Measurements from ENCODE around the gene LDLRAP1. TPM values are rescaled to one million over a fixed set of nuclear protein-coding genes. Genes with fewer than 3 reads are reported as not detected.
A peak's percentile ranks its signal among the peaks of the same experiment; 100 is the strongest.

Gene LDLRAP1
- total RNA-seq, 1 experiment from 2014 or later, result 16.3 TPM

DNA sequence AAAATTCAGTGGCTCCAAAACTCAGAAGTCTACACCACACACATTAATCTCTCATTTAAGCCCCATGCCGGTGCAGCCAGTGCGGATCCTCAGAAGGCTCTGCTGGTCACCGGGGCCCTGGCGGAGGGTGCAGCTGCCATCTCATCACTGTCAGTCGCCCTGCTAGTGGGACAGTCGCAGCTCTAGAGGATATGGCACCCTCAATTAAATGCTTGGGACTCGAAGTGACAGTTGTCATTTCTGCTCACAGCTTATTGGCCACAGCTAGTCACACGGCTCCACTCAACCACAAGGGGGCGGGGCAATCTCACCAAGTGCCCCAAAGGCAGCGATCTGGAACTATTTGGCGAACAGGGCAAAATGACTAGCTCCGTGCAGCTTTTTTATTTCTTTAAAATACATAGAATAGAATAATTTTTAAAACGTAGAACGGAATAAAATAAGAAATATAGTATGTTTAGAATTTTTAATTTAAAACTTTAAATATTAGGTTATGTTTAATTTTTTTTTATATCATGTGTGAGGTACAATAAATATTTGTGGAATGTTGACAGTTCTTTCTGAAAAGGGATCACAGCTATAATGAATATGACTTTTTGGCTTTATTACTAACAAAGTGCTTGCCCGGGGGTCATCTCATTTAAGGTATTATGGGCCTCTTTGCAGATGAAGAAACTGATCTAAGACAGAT lies 65.2 kb downstream of the LDLRAP1 start:
- Mint-ChIP-seq H3K9me3 (no peaks in the 10 kb centered on the region), H3K4me1 (peaks cover 4% of the 10 kb centered on the region), H3K36me3 (no peaks in the 10 kb centered on the region), H3K27me3 (ENCODE audit: low read depth) (peaks cover 13% of the 10 kb centered on the region), H3K27ac (no peak overlapping the region), H3K4me3 (no peak overlapping the region)
- DNase-seq (ENCODE audit: low spot score) (peak; percentile 85), ATAC-seq (peak; percentile 88)
- TF ChIP-seq RELA (CRISPR knock-in tag; IDR thresholded peaks at IDR 0.05; ENCODE audit: borderline replicate concordance) (no peak), MXD4 (CRISPR knock-in tag; IDR thresholded peaks at IDR 0.05; ENCODE audit: borderline replicate concordance) (no peak), ZNF121 (CRISPR knock-in tag; IDR thresholded peaks at IDR 0.05) (no peak), TCF7 (CRISPR knock-in tag; IDR thresholded peaks at IDR 0.05; ENCODE audit: low read depth) (no peak)
- TF ChIP-seq, protein P1, sequence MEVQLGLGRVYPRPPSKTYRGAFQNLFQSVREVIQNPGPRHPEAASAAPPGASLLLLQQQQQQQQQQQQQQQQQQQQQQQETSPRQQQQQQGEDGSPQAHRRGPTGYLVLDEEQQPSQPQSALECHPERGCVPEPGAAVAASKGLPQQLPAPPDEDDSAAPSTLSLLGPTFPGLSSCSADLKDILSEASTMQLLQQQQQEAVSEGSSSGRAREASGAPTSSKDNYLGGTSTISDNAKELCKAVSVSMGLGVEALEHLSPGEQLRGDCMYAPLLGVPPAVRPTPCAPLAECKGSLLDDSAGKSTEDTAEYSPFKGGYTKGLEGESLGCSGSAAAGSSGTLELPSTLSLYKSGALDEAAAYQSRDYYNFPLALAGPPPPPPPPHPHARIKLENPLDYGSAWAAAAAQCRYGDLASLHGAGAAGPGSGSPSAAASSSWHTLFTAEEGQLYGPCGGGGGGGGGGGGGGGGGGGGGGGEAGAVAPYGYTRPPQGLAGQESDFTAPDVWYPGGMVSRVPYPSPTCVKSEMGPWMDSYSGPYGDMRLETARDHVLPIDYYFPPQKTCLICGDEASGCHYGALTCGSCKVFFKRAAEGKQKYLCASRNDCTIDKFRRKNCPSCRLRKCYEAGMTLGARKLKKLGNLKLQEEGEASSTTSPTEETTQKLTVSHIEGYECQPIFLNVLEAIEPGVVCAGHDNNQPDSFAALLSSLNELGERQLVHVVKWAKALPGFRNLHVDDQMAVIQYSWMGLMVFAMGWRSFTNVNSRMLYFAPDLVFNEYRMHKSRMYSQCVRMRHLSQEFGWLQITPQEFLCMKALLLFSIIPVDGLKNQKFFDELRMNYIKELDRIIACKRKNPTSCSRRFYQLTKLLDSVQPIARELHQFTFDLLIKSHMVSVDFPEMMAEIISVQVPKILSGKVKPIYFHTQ (CRISPR knock-in tag; IDR thresholded peaks at IDR 0.05), result no peak
- TF ChIP-seq, protein P2, sequence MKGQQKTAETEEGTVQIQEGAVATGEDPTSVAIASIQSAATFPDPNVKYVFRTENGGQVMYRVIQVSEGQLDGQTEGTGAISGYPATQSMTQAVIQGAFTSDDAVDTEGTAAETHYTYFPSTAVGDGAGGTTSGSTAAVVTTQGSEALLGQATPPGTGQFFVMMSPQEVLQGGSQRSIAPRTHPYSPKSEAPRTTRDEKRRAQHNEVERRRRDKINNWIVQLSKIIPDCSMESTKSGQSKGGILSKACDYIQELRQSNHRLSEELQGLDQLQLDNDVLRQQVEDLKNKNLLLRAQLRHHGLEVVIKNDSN (CRISPR knock-in tag; IDR thresholded peaks at IDR 0.05), result peak; percentile 73
- TF ChIP-seq, protein P3, sequence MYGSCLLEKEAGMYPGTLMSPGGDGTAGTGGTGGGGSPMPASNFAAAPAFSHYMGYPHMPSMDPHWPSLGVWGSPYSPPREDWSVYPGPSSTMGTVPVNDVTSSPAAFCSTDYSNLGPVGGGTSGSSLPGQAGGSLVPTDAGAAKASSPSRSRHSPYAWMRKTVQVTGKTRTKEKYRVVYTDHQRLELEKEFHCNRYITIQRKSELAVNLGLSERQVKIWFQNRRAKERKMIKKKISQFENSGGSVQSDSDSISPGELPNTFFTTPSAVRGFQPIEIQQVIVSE (CRISPR knock-in tag; IDR thresholded peaks at IDR 0.05; ENCODE audit: borderline replicate concordance), result no peak
- TF ChIP-seq, protein P4, sequence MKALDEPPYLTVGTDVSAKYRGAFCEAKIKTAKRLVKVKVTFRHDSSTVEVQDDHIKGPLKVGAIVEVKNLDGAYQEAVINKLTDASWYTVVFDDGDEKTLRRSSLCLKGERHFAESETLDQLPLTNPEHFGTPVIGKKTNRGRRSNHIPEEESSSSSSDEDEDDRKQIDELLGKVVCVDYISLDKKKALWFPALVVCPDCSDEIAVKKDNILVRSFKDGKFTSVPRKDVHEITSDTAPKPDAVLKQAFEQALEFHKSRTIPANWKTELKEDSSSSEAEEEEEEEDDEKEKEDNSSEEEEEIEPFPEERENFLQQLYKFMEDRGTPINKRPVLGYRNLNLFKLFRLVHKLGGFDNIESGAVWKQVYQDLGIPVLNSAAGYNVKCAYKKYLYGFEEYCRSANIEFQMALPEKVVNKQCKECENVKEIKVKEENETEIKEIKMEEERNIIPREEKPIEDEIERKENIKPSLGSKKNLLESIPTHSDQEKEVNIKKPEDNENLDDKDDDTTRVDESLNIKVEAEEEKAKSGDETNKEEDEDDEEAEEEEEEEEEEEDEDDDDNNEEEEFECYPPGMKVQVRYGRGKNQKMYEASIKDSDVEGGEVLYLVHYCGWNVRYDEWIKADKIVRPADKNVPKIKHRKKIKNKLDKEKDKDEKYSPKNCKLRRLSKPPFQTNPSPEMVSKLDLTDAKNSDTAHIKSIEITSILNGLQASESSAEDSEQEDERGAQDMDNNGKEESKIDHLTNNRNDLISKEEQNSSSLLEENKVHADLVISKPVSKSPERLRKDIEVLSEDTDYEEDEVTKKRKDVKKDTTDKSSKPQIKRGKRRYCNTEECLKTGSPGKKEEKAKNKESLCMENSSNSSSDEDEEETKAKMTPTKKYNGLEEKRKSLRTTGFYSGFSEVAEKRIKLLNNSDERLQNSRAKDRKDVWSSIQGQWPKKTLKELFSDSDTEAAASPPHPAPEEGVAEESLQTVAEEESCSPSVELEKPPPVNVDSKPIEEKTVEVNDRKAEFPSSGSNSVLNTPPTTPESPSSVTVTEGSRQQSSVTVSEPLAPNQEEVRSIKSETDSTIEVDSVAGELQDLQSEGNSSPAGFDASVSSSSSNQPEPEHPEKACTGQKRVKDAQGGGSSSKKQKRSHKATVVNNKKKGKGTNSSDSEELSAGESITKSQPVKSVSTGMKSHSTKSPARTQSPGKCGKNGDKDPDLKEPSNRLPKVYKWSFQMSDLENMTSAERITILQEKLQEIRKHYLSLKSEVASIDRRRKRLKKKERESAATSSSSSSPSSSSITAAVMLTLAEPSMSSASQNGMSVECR (CRISPR knock-in tag; IDR thresholded peaks at IDR 0.05; ENCODE audit: borderline replicate concordance), result no peak
- TF ChIP-seq, protein P5, sequence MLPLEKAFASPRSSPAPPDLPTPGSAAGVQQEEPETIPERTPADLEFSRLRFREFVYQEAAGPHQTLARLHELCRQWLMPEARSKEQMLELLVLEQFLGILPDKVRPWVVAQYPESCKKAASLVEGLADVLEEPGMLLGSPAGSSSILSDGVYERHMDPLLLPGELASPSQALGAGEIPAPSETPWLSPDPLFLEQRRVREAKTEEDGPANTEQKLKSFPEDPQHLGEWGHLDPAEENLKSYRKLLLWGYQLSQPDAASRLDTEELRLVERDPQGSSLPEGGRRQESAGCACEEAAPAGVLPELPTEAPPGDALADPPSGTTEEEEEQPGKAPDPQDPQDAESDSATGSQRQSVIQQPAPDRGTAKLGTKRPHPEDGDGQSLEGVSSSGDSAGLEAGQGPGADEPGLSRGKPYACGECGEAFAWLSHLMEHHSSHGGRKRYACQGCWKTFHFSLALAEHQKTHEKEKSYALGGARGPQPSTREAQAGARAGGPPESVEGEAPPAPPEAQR (CRISPR knock-in tag; IDR thresholded peaks at IDR 0.05), result no peak
- TF ChIP-seq, protein P6, sequence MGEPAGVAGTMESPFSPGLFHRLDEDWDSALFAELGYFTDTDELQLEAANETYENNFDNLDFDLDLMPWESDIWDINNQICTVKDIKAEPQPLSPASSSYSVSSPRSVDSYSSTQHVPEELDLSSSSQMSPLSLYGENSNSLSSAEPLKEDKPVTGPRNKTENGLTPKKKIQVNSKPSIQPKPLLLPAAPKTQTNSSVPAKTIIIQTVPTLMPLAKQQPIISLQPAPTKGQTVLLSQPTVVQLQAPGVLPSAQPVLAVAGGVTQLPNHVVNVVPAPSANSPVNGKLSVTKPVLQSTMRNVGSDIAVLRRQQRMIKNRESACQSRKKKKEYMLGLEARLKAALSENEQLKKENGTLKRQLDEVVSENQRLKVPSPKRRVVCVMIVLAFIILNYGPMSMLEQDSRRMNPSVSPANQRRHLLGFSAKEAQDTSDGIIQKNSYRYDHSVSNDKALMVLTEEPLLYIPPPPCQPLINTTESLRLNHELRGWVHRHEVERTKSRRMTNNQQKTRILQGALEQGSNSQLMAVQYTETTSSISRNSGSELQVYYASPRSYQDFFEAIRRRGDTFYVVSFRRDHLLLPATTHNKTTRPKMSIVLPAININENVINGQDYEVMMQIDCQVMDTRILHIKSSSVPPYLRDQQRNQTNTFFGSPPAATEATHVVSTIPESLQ (CRISPR knock-in tag; IDR thresholded peaks at IDR 0.05), result no peak
- TF ChIP-seq, protein P7, sequence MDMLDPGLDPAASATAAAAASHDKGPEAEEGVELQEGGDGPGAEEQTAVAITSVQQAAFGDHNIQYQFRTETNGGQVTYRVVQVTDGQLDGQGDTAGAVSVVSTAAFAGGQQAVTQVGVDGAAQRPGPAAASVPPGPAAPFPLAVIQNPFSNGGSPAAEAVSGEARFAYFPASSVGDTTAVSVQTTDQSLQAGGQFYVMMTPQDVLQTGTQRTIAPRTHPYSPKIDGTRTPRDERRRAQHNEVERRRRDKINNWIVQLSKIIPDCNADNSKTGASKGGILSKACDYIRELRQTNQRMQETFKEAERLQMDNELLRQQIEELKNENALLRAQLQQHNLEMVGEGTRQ (CRISPR knock-in tag; IDR thresholded peaks at IDR 0.05), result peak; percentile 71
- TF ChIP-seq, protein P8, sequence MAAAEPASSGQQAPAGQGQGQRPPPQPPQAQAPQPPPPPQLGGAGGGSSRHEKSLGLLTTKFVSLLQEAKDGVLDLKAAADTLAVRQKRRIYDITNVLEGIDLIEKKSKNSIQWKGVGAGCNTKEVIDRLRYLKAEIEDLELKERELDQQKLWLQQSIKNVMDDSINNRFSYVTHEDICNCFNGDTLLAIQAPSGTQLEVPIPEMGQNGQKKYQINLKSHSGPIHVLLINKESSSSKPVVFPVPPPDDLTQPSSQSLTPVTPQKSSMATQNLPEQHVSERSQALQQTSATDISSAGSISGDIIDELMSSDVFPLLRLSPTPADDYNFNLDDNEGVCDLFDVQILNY (CRISPR knock-in tag; IDR thresholded peaks at IDR 0.05), result no peak
- TF ChIP-seq, protein P9, sequence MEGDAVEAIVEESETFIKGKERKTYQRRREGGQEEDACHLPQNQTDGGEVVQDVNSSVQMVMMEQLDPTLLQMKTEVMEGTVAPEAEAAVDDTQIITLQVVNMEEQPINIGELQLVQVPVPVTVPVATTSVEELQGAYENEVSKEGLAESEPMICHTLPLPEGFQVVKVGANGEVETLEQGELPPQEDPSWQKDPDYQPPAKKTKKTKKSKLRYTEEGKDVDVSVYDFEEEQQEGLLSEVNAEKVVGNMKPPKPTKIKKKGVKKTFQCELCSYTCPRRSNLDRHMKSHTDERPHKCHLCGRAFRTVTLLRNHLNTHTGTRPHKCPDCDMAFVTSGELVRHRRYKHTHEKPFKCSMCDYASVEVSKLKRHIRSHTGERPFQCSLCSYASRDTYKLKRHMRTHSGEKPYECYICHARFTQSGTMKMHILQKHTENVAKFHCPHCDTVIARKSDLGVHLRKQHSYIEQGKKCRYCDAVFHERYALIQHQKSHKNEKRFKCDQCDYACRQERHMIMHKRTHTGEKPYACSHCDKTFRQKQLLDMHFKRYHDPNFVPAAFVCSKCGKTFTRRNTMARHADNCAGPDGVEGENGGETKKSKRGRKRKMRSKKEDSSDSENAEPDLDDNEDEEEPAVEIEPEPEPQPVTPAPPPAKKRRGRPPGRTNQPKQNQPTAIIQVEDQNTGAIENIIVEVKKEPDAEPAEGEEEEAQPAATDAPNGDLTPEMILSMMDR (IDR thresholded peaks at IDR 0.05), result peak; percentile 47
- CTCF ChIA-PET, result interaction anchor here (0.6 to 3.5 kb wide), 49 partner anchors 10 to 427 kb away, joined by 3 to 45 read pairs (median 4); partner anchors contain the start of genes LDLRAP1, MACO1, MAN1C1 and MTFR1L
- POLR2A ChIA-PET, result interaction anchor here (0.6 kb wide), 1 partner anchor 792 kb away, joined by 5 read pairs; no protein-coding TSS in a partner anchor

Data from WTC11 (cell line).